ENCODE data around the gene DIRAS1.
A peak's percentile ranks its signal among the peaks of the same experiment; 100 is the strongest.

Gene DIRAS1

GRCh38 chr19:2755448-2755705 is 34.2 kb upstream of the DIRAS1 start:
- DNase-seq (ENCODE audit: low spot score): no peak

- no peak for DNase-seq (ENCODE audit: low spot score)
These were observed 33.7 kb upstream of the DIRAS1 start for GRCh38 chr19:2754659-2755447.

GRCh38 chr19:2751438-2751830 is 30.3 kb upstream of the DIRAS1 start:
- DNase-seq (ENCODE audit: low spot score): no peak

GRCh38 chr19:2750808-2751437 is 29.8 kb upstream of the DIRAS1 start:
- DNase-seq (ENCODE audit: low spot score): no peak

GRCh38 chr19:2747349-2747748 is 26.2 kb upstream of the DIRAS1 start:
- DNase-seq (ENCODE audit: low spot score): no peak

- DNase-seq (ENCODE audit: low spot score): no peak
These were observed 22.9 kb upstream of the DIRAS1 start for GRCh38 chr19:2744113-2744512.

GRCh38 chr19:2743099-2743498 is 21.9 kb upstream of the DIRAS1 start:
- peak; percentile 48 for DNase-seq (ENCODE audit: low spot score)

- DNase-seq (ENCODE audit: low spot score): no peak
These were observed 19.1 kb upstream of the DIRAS1 start for GRCh38 chr19:2740314-2740656.

- DNase-seq (ENCODE audit: low spot score): peak; percentile 97
These were observed 18.6 kb upstream of the DIRAS1 start, which contains the start of gene SLC39A3 for GRCh38 chr19:2739602-2740313. TSS of gene SLC39A3 (minus strand) at chr19:2740017. CDS start at chr19:2737257, 2,760 bp downstream.

- no peak for DNase-seq (ENCODE audit: low spot score)
These were observed 15.5 kb upstream of the DIRAS1 start for GRCh38 chr19:2736550-2737190.

- no peak for DNase-seq (ENCODE audit: low spot score)
These were observed 14.2 kb upstream of the DIRAS1 start for GRCh38 chr19:2735374-2735773.

- no peak for DNase-seq (ENCODE audit: low spot score)
These were observed 13.6 kb upstream of the DIRAS1 start for GRCh38 chr19:2734589-2735288.

GRCh38 chr19:2733930-2734588 is 12.9 kb upstream of the DIRAS1 start:
- no peak for DNase-seq (ENCODE audit: low spot score)

GRCh38 chr19:2732883-2733282 is 11.7 kb upstream of the DIRAS1 start:
- no peak for DNase-seq (ENCODE audit: low spot score)

- DNase-seq (ENCODE audit: low spot score): no peak
These were observed 11.1 kb upstream of the DIRAS1 start for GRCh38 chr19:2732157-2732725.

- no peak for DNase-seq (ENCODE audit: low spot score)
These were observed 10.2 kb upstream of the DIRAS1 start for GRCh38 chr19:2731181-2731995.

- DNase-seq (ENCODE audit: low spot score): no peak
These were observed 9.0 kb upstream of the DIRAS1 start for GRCh38 chr19:2729943-2730818.

- no peak for DNase-seq (ENCODE audit: low spot score)
These were observed 7.7 kb upstream of the DIRAS1 start for GRCh38 chr19:2728783-2729387.

GRCh38 chr19:2727640-2727944 is 6.4 kb upstream of the DIRAS1 start:
- DNase-seq (ENCODE audit: low spot score): no peak

Measured in Ammon's horn (tissue), 1 donor.